HCT116 (cell line): ENCODE results near the gene COL26A1.
A peak's percentile ranks its signal among the peaks of the same experiment; 100 is the strongest.

Source experiments
- EGR1 ChIP-seq: IDR thresholded peaks from 2 replicates; pipeline ENCODE4 v1.6.1; 2012; ENCODE audit warnings: low read depth
- ELF1 ChIP-seq: IDR thresholded peaks from 2 replicates; pipeline ENCODE4 v1.6.1; 2012; ENCODE audit warnings: low read depth, borderline replicate concordance
- EZH2 ChIP-seq: fragments of 200-600 bp; sonication (generic); IDR thresholded peaks from 2 replicates; pipeline ENCODE4 v1.6.1; 2017; ENCODE audit warnings: antibody characterized with exemption, mixed run types
- POLR2A ChIP-seq: IDR thresholded peaks from 2 replicates; pipeline ENCODE4 v1.7.0; 2011; ENCODE audit warnings: borderline replicate concordance; ENCODE audit not compliant: insufficient read depth, insufficient read length; ENCODE audit errors: extremely low read depth
- POLR2AphosphoS5 ChIP-seq: IDR thresholded peaks from 2 replicates; pipeline ENCODE4 v1.6.1; 2011; ENCODE audit warnings: mild to moderate bottlenecking, low read depth, low read length, moderate library complexity
- REST ChIP-seq: IDR thresholded peaks from 2 replicates; pipeline ENCODE4 v1.6.1; 2012; ENCODE audit warnings: low read depth
- ZFX ChIP-seq: fragments of 450-650 bp; IDR thresholded peaks from 2 replicates; pipeline ENCODE4 v1.6.1; 2017
- TF ChIP-seq, protein P1 (sequence below), 3 experiments: fragments of 200-600 bp in 1 of 3; sonication (generic) in 1 of 3; IDR thresholded peaks in 2 of 3; conservative IDR thresholded peaks in 1 of 3; 2 replicates each; pipeline ENCODE4 v1.5.1; 2012 to 2017; ENCODE audit warnings: low read depth in 2 of 3, low read length in 2 of 3, antibody characterized with exemption in 1 of 3, borderline replicate concordance in 1 of 3, control low read depth in 1 of 3, mild to moderate bottlenecking in 1 of 3, mixed read lengths in 1 of 3, mixed run types in 1 of 3, moderate library complexity in 1 of 3; ENCODE audit not compliant: insufficient read depth in 1 of 3
- TF ChIP-seq, protein P2 (sequence below): IDR thresholded peaks from 2 replicates; pipeline ENCODE4 v1.6.1; 2012
- TF ChIP-seq, protein P3 (sequence below): IDR thresholded peaks from 2 replicates; pipeline ENCODE4 v1.6.1; 2011; ENCODE audit warnings: mild to moderate bottlenecking, low read length, moderate library complexity; ENCODE audit not compliant: insufficient replicate concordance; ENCODE audit errors: extremely low read depth

GRCh38 chr7:101598422-101598985 lies 235.8 kb downstream of the COL26A1 start:
- TF ChIP-seq, protein P1, sequence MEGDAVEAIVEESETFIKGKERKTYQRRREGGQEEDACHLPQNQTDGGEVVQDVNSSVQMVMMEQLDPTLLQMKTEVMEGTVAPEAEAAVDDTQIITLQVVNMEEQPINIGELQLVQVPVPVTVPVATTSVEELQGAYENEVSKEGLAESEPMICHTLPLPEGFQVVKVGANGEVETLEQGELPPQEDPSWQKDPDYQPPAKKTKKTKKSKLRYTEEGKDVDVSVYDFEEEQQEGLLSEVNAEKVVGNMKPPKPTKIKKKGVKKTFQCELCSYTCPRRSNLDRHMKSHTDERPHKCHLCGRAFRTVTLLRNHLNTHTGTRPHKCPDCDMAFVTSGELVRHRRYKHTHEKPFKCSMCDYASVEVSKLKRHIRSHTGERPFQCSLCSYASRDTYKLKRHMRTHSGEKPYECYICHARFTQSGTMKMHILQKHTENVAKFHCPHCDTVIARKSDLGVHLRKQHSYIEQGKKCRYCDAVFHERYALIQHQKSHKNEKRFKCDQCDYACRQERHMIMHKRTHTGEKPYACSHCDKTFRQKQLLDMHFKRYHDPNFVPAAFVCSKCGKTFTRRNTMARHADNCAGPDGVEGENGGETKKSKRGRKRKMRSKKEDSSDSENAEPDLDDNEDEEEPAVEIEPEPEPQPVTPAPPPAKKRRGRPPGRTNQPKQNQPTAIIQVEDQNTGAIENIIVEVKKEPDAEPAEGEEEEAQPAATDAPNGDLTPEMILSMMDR (IDR thresholded peaks at IDR 0.05 in 2 of 3, conservative IDR thresholded peaks at IDR 0.05 in 1 of 3; ENCODE audit: borderline replicate concordance in 1 of 3, insufficient read depth in 1 of 3, low read depth in 2 of 3, low read length in 2 of 3): no peak
- TF ChIP-seq EZH2 (no peak), ZFX (peak; percentile 22; the same call in 1 of the 2 replicates), EGR1 (no peak), REST (no peak), ELF1 (no peak), POLR2A (no peak), POLR2AphosphoS5 (peak; percentile 20; the same call in 1 of the 2 replicates)
- TF ChIP-seq, protein P2, sequence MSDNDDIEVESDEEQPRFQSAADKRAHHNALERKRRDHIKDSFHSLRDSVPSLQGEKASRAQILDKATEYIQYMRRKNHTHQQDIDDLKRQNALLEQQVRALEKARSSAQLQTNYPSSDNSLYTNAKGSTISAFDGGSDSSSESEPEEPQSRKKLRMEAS: no peak; the same call in 1 of the 2 replicates
- TF ChIP-seq, protein P3, sequence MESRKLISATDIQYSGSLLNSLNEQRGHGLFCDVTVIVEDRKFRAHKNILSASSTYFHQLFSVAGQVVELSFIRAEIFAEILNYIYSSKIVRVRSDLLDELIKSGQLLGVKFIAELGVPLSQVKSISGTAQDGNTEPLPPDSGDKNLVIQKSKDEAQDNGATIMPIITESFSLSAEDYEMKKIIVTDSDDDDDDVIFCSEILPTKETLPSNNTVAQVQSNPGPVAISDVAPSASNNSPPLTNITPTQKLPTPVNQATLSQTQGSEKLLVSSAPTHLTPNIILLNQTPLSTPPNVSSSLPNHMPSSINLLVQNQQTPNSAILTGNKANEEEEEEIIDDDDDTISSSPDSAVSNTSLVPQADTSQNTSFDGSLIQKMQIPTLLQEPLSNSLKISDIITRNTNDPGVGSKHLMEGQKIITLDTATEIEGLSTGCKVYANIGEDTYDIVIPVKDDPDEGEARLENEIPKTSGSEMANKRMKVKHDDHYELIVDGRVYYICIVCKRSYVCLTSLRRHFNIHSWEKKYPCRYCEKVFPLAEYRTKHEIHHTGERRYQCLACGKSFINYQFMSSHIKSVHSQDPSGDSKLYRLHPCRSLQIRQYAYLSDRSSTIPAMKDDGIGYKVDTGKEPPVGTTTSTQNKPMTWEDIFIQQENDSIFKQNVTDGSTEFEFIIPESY: no peak
